H1 (cell line): ENCODE data around the gene LTBP3. TPM values are rescaled to one million over a fixed set of nuclear protein-coding genes. Genes with fewer than 3 reads are reported as not detected.
"Not testable (repeated sequence)": the region's sequence is repeated elsewhere in the genome, so short reads cannot be mapped to it uniquely, and the experiment has no call there.

ENCODE experiments used
- CTCF ChIA-PET: fragments of 300-600 bp; sonication (Branson Sonifier 250); formaldehyde crosslinking; loops from one replicate; lab custom pipeline; 2021; ENCODE audit not compliant: partially characterized antibody; lab: Charles Lee
- POLR2A ChIA-PET: fragments of 300-600 bp; sonication (Branson Sonifier 250); formaldehyde crosslinking; loops from one replicate; lab custom pipeline; 2021; ENCODE audit warnings: inconsistent platforms; ENCODE audit not compliant: partially characterized antibody; lab: Charles Lee
- DNase-seq, 2 experiments: peaks; one replicate each; pipeline versions ENCODE4 v3.0.0 to v3.0.0-alpha.2; 2010 to 2022; ENCODE audit warnings: low spot score in 2 of 2, low read depth in 1 of 2, mixed read lengths in 1 of 2
- FAIRE-seq: peaks from 2 replicates; lab custom pipeline; 2011; peaks lifted over from hg19 to GRCh38; lab: Jason Lieb, UNC
- H2AFZ ChIP-seq: 2 replicates; pipeline ENCODE4 v1.8.1; 2012; ENCODE audit warnings: low read length, inconsistent platforms
- H2AK5ac ChIP-seq: 2 replicates; pipeline ENCODE4 v1.6.1; 2013; ENCODE audit warnings: low read depth, low read length
- H2BK120ac ChIP-seq: replicated peaks from 2 replicates; pipeline ENCODE3; 2013; ENCODE audit warnings: low read depth, low read length, inconsistent platforms
- H2BK12ac ChIP-seq: 2 replicates; pipeline ENCODE4 v1.6.1; 2013; ENCODE audit warnings: low read depth, low read length
- H2BK15ac ChIP-seq: 2 replicates; pipeline ENCODE4 v1.6.1; 2013; ENCODE audit warnings: low read length
- H2BK20ac ChIP-seq: 2 replicates; pipeline ENCODE4 v1.6.1; 2013; ENCODE audit warnings: low read length
- H2BK5ac ChIP-seq: 2 replicates; pipeline ENCODE4 v1.6.1; 2013; ENCODE audit warnings: low read depth, low read length
- H3K14ac ChIP-seq: 2 replicates; pipeline ENCODE4 v1.6.1; 2013; ENCODE audit warnings: inconsistent platforms; ENCODE audit not compliant: insufficient read length
- H3K18ac ChIP-seq: 2 replicates; pipeline ENCODE4 v1.6.1; 2013; ENCODE audit warnings: low read length; ENCODE audit errors: extremely low read depth
- H3K23ac ChIP-seq: 2 replicates; pipeline ENCODE4 v1.6.1; 2013; ENCODE audit warnings: inconsistent platforms; ENCODE audit not compliant: insufficient read length
- H3K23me2 ChIP-seq: 2 replicates; pipeline ENCODE4 v1.6.1; 2013; ENCODE audit warnings: low read depth, low read length
- H3K27ac ChIP-seq: 2 replicates; pipeline ENCODE4 v1.6.1; 2011; ENCODE audit warnings: low read depth, low read length, inconsistent platforms
- H3K27me3 ChIP-seq, 4 experiments: replicated peaks in 1 of 4; 1 replicate in 1 of 4; 2 replicates in 3 of 4; pipeline versions ENCODE4 v1.6.1 to v1.8.1; 2011 to 2013; ENCODE audit warnings: low read length in 3 of 4, mild to moderate bottlenecking in 3 of 4, inconsistent platforms in 2 of 4, mixed read lengths in 2 of 4, moderate library complexity in 1 of 4; ENCODE audit not compliant: control insufficient read depth in 3 of 4, insufficient read depth in 3 of 4; ENCODE audit errors: extremely low read depth in 1 of 4
- H3K36me3 ChIP-seq, 4 experiments: 2 replicates each; pipeline versions ENCODE4 v1.6.1 to v1.8.1; 2011 to 2013; ENCODE audit warnings: mild to moderate bottlenecking in 4 of 4, low read length in 3 of 4, moderate library complexity in 2 of 4, control low read depth in 1 of 4, inconsistent platforms in 1 of 4; ENCODE audit not compliant: insufficient read depth in 4 of 4, control insufficient read depth in 2 of 4
- H3K4ac ChIP-seq: replicated peaks from 2 replicates; pipeline ENCODE3; 2013; ENCODE audit warnings: low read length, low read depth, mixed read lengths, inconsistent platforms; ENCODE audit not compliant: insufficient read length
- H3K4me1 ChIP-seq, 4 experiments: replicated peaks in 1 of 4; 1 replicate in 1 of 4; 2 replicates in 3 of 4; pipeline versions ENCODE4 v1.6.1 to v1.8.1; 2011 to 2013; ENCODE audit warnings: low read length in 3 of 4, inconsistent platforms in 2 of 4, mixed read lengths in 1 of 4; ENCODE audit not compliant: insufficient read depth in 4 of 4, control insufficient read depth in 3 of 4
- H3K4me2 ChIP-seq, 2 experiments: 2 replicates each; pipeline versions ENCODE4 v1.6.1 to v1.8.1; 2011 to 2013; ENCODE audit warnings: low read depth in 2 of 2, low read length in 2 of 2, control low read depth in 1 of 2, inconsistent platforms in 1 of 2, mild to moderate bottlenecking in 1 of 2; ENCODE audit not compliant: insufficient read depth in 1 of 2
- H3K4me3 ChIP-seq, 4 experiments: fragments of 200-600, 300-600 bp in 1 of 4; sonication (generic), shearing (Covaris generic), sonication (Bioruptor Twin) in 1 of 4; 2 replicates each; pipeline versions ENCODE4 v1.5.1 to v1.8.1; 2011 to 2016; ENCODE audit warnings: low read length in 4 of 4, low read depth in 3 of 4, control low read depth in 2 of 4, inconsistent platforms in 2 of 4, mild to moderate bottlenecking in 2 of 4, mixed read lengths in 1 of 4, moderate library complexity in 1 of 4; ENCODE audit not compliant: insufficient read depth in 2 of 4; ENCODE audit errors: extremely low read depth in 1 of 4
- H3K56ac ChIP-seq: replicated peaks from 2 replicates; pipeline ENCODE3; 2013; ENCODE audit warnings: low read depth, mild to moderate bottlenecking, mixed read lengths, low read length, inconsistent platforms; ENCODE audit not compliant: insufficient read length
- H3K79me1 ChIP-seq: 2 replicates; pipeline ENCODE4 v1.6.1; 2013; ENCODE audit warnings: low read depth, low read length, control low read depth
- H3K79me2 ChIP-seq, 2 experiments: 2 replicates each; pipeline versions ENCODE4 v1.6.1 to v1.8.1; 2012 to 2013; ENCODE audit warnings: low read length in 2 of 2, mild to moderate bottlenecking in 2 of 2, inconsistent platforms in 1 of 2; ENCODE audit not compliant: insufficient read depth in 2 of 2, control insufficient read depth in 1 of 2
- H3K9ac ChIP-seq, 4 experiments: replicated peaks in 1 of 4; 1 replicate in 1 of 4; 2 replicates in 3 of 4; pipeline versions ENCODE4 v1.6.1 to v1.8.1; 2011 to 2013; ENCODE audit warnings: low read depth in 3 of 4, low read length in 3 of 4, control low read depth in 2 of 4, mild to moderate bottlenecking in 2 of 4, moderate library complexity in 2 of 4, inconsistent platforms in 1 of 4; ENCODE audit errors: extremely low read depth in 1 of 4
- H3K9me3 ChIP-seq, 2 experiments: 2 replicates each; pipeline versions ENCODE4 v1.6.1 to v1.8.1; 2012 to 2013; ENCODE audit warnings: mild to moderate bottlenecking in 2 of 2, moderate library complexity in 2 of 2, control low read depth in 1 of 2, inconsistent platforms in 1 of 2, low read depth in 1 of 2, low read length in 1 of 2, mixed read lengths in 1 of 2; ENCODE audit not compliant: insufficient read depth in 2 of 2
- H4K20me1 ChIP-seq, 2 experiments: replicated peaks in 1 of 2; 2 replicates each; pipeline versions ENCODE3 to v1.8.1; 2011 to 2013; ENCODE audit warnings: inconsistent platforms in 2 of 2, low read length in 2 of 2, mild to moderate bottlenecking in 1 of 2; ENCODE audit not compliant: insufficient read depth in 2 of 2, control insufficient read depth in 1 of 2
- H4K5ac ChIP-seq: 2 replicates; pipeline ENCODE4 v1.6.1; 2013; ENCODE audit warnings: low read length, low read depth, mixed read lengths, inconsistent platforms; ENCODE audit not compliant: insufficient read length
- H4K8ac ChIP-seq: 2 replicates; pipeline ENCODE4 v1.8.0; 2013; ENCODE audit warnings: mild to moderate bottlenecking, moderate library complexity, low read length, inconsistent platforms; ENCODE audit not compliant: insufficient read depth; ENCODE audit errors: extremely low read depth
- H4K91ac ChIP-seq: replicated peaks from 2 replicates; pipeline ENCODE3; 2013; ENCODE audit warnings: low read length, mixed read lengths, inconsistent platforms; ENCODE audit not compliant: insufficient read length
- WGBS, 2 experiments: shearing (Covaris generic) in 1 of 2; methylation state at CpG; one replicate each; pipeline versions ENCODE4 v1.1.6 to v1.1.7; 2013 to 2015; ENCODE audit warnings: low lambda C conversion rate in 2 of 2, mixed read lengths in 2 of 2, inconsistent platforms in 1 of 2, low coverage in 1 of 2, missing lambda C conversion rate in 1 of 2; ENCODE audit not compliant: insufficient replicate concordance in 2 of 2, insufficient coverage in 1 of 2, insufficient read length in 1 of 2; ENCODE audit errors: extremely low coverage in 1 of 2, missing lambda C conversion rate in 1 of 2; 5-methylcytosine and 5-hydroxymethylcytosine counted together
- polyA plus RNA-seq, 7 experiments: library from polyadenylated mRNA; depleted of rRNA in 3 of 7; stranded (reverse) in 5 of 7; unstranded in 2 of 7; fragments of >200 nt in 5 of 7; fragments of 200-250 nt in 2 of 7; gene quantifications; 1 replicate in 5 of 7; 2 replicates in 1 of 7; 4 replicates in 1 of 7; pipeline versions ENCODE4 v1.2.1 to v1.2.3, GENCODE V29; 2011 to 2013; ENCODE audit warnings: missing spikeins in 2 of 7, mixed read lengths in 2 of 7
- total RNA-seq: library from RNA; stranded (reverse); fragmentation: NEBNext Ultra II Directional; extraction: Animal tissue kit (Norgen Biotek cat#: 25700); gene quantifications from 2 replicates; pipeline ENCODE4 v1.2.1, GENCODE V29; 2021

LTBP3 gene
- total and polyA plus RNA-seq, 2 of the 8 experiments (the other 6 are each of a cell fraction or from before 2014, with no cell fraction given), result 12.8 to 17.8 TPM

- H3K9ac ChIP-seq, H3K14ac ChIP-seq, H3K9me3 ChIP-seq, H2BK120ac ChIP-seq, CTCF ChIA-PET, H3K56ac ChIP-seq, H2AFZ ChIP-seq, H3K27me3 ChIP-seq, H3K36me3 ChIP-seq, H3K4me3 ChIP-seq, H3K27ac ChIP-seq, H2BK12ac ChIP-seq, H3K18ac ChIP-seq, H2BK15ac ChIP-seq, H4K5ac ChIP-seq, H3K79me1 ChIP-seq, FAIRE-seq, H2BK5ac ChIP-seq, H4K91ac ChIP-seq, H3K4me2 ChIP-seq, H3K79me2 ChIP-seq, H4K8ac ChIP-seq, H2BK20ac ChIP-seq, DNase-seq, H2AK5ac ChIP-seq, H3K4ac ChIP-seq, H3K23ac ChIP-seq: not testable (repeated sequence)
- POLR2A ChIA-PET, result interaction anchor here (1.6 to 28.1 kb wide), 3 partner anchors 20 to 34 kb away, joined by 3 to 1569 read pairs (median 87); partner anchors contain the start of gene MALAT1
- 86% methylated on average over 18 of the region's 18 CpGs; no CpG with 5 or more reads in 1 of the 2 experiments for WGBS, 2 experiments
- H4K20me1 ChIP-seq, result peaks cover 0 to 12% of the 10 kb centered on the region in 2 experiments
- H3K4me1 ChIP-seq, result peaks cover 0 to 14% (median 8%) of the 10 kb centered on the region in 4 experiments; a peak in 5 of 7 replicates
- peaks cover 13% of the 10 kb centered on the region for H3K23me2 ChIP-seq
These were observed 35.2 kb downstream of the LTBP3 start for GRCh38 chr11:65522718-65523630.
